Gastroesophageal sphincter (tissue), 4 donors: ENCODE measurements around the gene UNCX. TPM values are rescaled to one million over a fixed set of nuclear protein-coding genes. Genes with fewer than 3 reads are reported as not detected.
A peak's percentile ranks its signal among the peaks of the same experiment; 100 is the strongest.

ENCODE experiments used
- ATAC-seq: fragments of 150-250 bp; one replicate; pipeline ENCODE4 v1.9.1; 2016; ENCODE audit warnings: mild to moderate bottlenecking, moderate library complexity
- H3K27ac ChIP-seq, 4 donors: fragments of 200-600 bp; sonication (generic) in 3 of 4; 1 replicate in 3 of 4; 2 replicates in 1 of 4; pipeline ENCODE4 v1.5.1; 2016 to 2019
- H3K27me3 ChIP-seq: fragments of 200-600 bp; sonication (generic); one replicate; pipeline ENCODE4 v1.5.1; 2019
- H3K36me3 ChIP-seq, 2 donors: fragments of 200-600 bp; sonication (generic); one replicate each; pipeline ENCODE4 v1.5.1; 2019; ENCODE audit warnings: control low read depth in 1 of 2
- H3K4me1 ChIP-seq, 3 donors: fragments of 200-600 bp; sonication (generic); 1 replicate in 2 of 3; 2 replicates in 1 of 3; pipeline ENCODE4 v1.5.1; 2016 to 2019; ENCODE audit warnings: control low read depth in 2 of 3
- H3K4me3 ChIP-seq, 2 donors: fragments of 200-600 bp; sonication (generic); one replicate each; pipeline ENCODE4 v1.5.1; 2019; ENCODE audit warnings: mild to moderate bottlenecking in 1 of 2, moderate library complexity in 1 of 2
- H3K9me3 ChIP-seq, 3 donors: fragments of 200-600 bp; sonication (generic); one replicate each; pipeline ENCODE4 v1.5.1; 2017 to 2019; ENCODE audit warnings: control low read depth in 2 of 3
- CTCF ChIP-seq, 4 experiments: fragments of 200-600 bp in 2 of 4; fragments of 450-650 bp in 2 of 4; sonication (generic) in 1 of 4; IDR thresholded peaks; one replicate each; pipeline ENCODE4 v1.5.1; 2017 to 2019; ENCODE audit warnings: antibody characterized with exemption in 4 of 4, mild to moderate bottlenecking in 2 of 4, moderate library complexity in 2 of 4
- EP300 ChIP-seq: sonication (generic); formaldehyde crosslinking; IDR thresholded peaks from one replicate; pipeline ENCODE4 v1.6.1; 2017; ENCODE audit warnings: antibody characterized with exemption, mild to moderate bottlenecking
- POLR2A ChIP-seq, 2 donors: fragments of 450-650 bp; IDR thresholded peaks; one replicate each; pipeline ENCODE4 v1.6.1; 2017; ENCODE audit warnings: antibody characterized with exemption in 2 of 2, mild to moderate bottlenecking in 2 of 2, moderate library complexity in 1 of 2
- POLR2AphosphoS5 ChIP-seq: sonication (generic); formaldehyde crosslinking; IDR thresholded peaks from one replicate; pipeline ENCODE4 v1.6.1; 2017; ENCODE audit warnings: antibody characterized with exemption
- WGBS, 2 donors: methylation state at CpG; one replicate each; pipeline ENCODE4 v1.1.5; 2018; ENCODE audit warnings: low coverage in 1 of 2; 5-methylcytosine and 5-hydroxymethylcytosine counted together
- total RNA-seq, 4 donors: library from RNA; depleted of rRNA; stranded (reverse); fragments of >200 nt; gene quantifications; one replicate each; pipeline ENCODE4 v1.1.0, GENCODE V29; 2016

The UNCX gene
- total RNA-seq, 4 donors from 2014 or later: not detected

- Histone ChIP-seq H3K9me3 (no peaks in the 10 kb centered on the region), H3K27ac (no peak overlapping the region), H3K4me3 (no peak overlapping the region), H3K4me1 (peaks cover 0 to 19% (median 6%) of the 10 kb centered on the region in 3 donors), H3K36me3 (no peaks in the 10 kb centered on the region), H3K27me3 (peaks cover 100% of the 10 kb centered on the region)
- ATAC-seq: no peak
- TF ChIP-seq POLR2AphosphoS5 (no peak), EP300 (no peak), CTCF (IDR thresholded peaks at IDR 0.05) (no peak), POLR2A (IDR thresholded peaks at IDR 0.05) (no peak)
- no CpG with 5 or more reads among the region's 17 CpGs for WGBS, 2 donors
Measured at GRCh38 chr7:1252540-1253090, 19.9 kb downstream of the UNCX start.

- Histone ChIP-seq H3K36me3 (no peaks in the 10 kb centered on the region), H3K27me3 (peaks cover 99% of the 10 kb centered on the region), H3K9me3 (no peaks in the 10 kb centered on the region), H3K27ac (no peak overlapping the region), H3K4me3 (no peak overlapping the region), H3K4me1 (peaks cover 0 to 8% (median 0%) of the 10 kb centered on the region in 3 donors)
- ATAC-seq: no peak
- TF ChIP-seq EP300 (no peak), CTCF (IDR thresholded peaks at IDR 0.05) (no peak), POLR2A (IDR thresholded peaks at IDR 0.05) (no peak), POLR2AphosphoS5 (no peak)
- 63% methylated on average over 2 of the region's 20 CpGs; no CpG with 5 or more reads in 1 of the 2 donors for WGBS, 2 donors
Measured at GRCh38 chr7:1253681-1254181, 21.1 kb downstream of the UNCX start.

- ATAC-seq: no peak
- H3K27ac ChIP-seq: no peak overlapping the region
- no peaks in the 10 kb centered on the region for H3K36me3 ChIP-seq
- TF ChIP-seq CTCF (IDR thresholded peaks at IDR 0.05) (no peak), EP300 (no peak), POLR2AphosphoS5 (no peak), POLR2A (IDR thresholded peaks at IDR 0.05) (no peak)
- peaks cover 0 to 3% (median 0%) of the 10 kb centered on the region in 3 donors for H3K4me1 ChIP-seq
- no peaks in the 10 kb centered on the region for H3K9me3 ChIP-seq
- H3K27me3 ChIP-seq: peaks cover 97% of the 10 kb centered on the region
- WGBS, 2 donors: 18 to 25% methylated on average over 3 to 4 of the region's 34 CpGs
- H3K4me3 ChIP-seq: no peak overlapping the region
Measured at GRCh38 chr7:1254281-1255079, 21.8 kb downstream of the UNCX start.

GRCh38 chr7:1255080-1255816, 22.6 kb downstream of the UNCX start:
- Histone ChIP-seq H3K4me1 (no peaks in the 10 kb centered on the region), H3K4me3 (no peak overlapping the region), H3K27ac (no peak overlapping the region), H3K36me3 (no peaks in the 10 kb centered on the region), H3K9me3 (no peaks in the 10 kb centered on the region), H3K27me3 (peaks cover 97% of the 10 kb centered on the region)
- ATAC-seq: peak; percentile 7
- 20% methylated on average over 1 of the region's 21 CpGs; no CpG with 5 or more reads in 1 of the 2 donors for WGBS, 2 donors
- TF ChIP-seq POLR2A (IDR thresholded peaks at IDR 0.05) (no peak), EP300 (no peak), POLR2AphosphoS5 (no peak), CTCF (IDR thresholded peaks at IDR 0.05) (no peak)
